ENCODE data around the gene CENPM.

DNA sequence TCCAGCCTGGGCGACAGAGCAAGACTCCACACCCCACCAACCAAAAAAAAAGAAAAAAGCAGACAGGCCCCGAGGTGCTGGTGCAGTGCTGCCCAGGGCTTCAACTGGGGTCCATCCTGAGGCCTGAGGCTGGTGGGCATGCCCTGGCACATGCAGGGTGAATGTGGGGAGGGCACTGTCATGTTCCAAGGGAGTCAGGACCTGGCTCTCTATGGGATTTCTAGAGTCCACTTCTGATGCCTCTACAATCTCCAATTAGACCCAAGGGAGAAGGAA, 10.1 kb downstream of the CENPM start:
- TF ChIP-seq SUZ12 (IDR thresholded peaks at IDR 0.05; ENCODE audit: extremely low read depth, insufficient read depth, insufficient read length): no peak
- no peak for TF ChIP-seq ZNF274 (IDR thresholded peaks at IDR 0.05; ENCODE audit: low read depth, low read length)
